Uterus (tissue), 2 donors: ENCODE data around the gene RNF187.

ENCODE experiments used
- POLR2A ChIP-seq, 2 donors: fragments of 450-650 bp; IDR thresholded peaks; one replicate each; pipeline ENCODE4 v1.6.1; 2016; ENCODE audit warnings: antibody characterized with exemption in 2 of 2, mild to moderate bottlenecking in 1 of 2, moderate library complexity in 1 of 2
- TF ChIP-seq, protein P1 (sequence below), 4 experiments: fragments of 200-600 bp in 2 of 4; fragments of 450-650 bp in 2 of 4; sonication (generic) in 2 of 4; IDR thresholded peaks; one replicate each; pipeline ENCODE4 v1.5.1; 2016 to 2019; ENCODE audit warnings: antibody characterized with exemption in 4 of 4, mild to moderate bottlenecking in 2 of 4, moderate library complexity in 1 of 4

DNA sequence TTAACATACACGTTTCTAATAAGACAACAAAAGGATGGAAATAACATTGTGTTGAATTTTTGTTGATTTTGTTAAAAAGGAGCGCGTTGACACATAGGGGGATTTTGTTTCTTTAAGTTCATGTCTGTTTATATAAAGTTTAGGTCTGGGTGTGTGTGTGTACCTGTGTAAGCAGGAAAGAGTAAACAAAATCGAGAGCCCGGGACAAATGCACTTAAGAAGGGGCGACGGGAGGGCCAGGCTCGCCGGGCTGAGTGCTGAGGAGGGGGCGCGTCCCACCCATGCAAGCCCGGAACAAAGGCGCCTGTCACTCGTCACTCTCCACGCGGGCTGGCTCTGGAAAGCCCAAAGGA lies 41.7 kb upstream of the RNF187 start:
- TF ChIP-seq, protein P1, sequence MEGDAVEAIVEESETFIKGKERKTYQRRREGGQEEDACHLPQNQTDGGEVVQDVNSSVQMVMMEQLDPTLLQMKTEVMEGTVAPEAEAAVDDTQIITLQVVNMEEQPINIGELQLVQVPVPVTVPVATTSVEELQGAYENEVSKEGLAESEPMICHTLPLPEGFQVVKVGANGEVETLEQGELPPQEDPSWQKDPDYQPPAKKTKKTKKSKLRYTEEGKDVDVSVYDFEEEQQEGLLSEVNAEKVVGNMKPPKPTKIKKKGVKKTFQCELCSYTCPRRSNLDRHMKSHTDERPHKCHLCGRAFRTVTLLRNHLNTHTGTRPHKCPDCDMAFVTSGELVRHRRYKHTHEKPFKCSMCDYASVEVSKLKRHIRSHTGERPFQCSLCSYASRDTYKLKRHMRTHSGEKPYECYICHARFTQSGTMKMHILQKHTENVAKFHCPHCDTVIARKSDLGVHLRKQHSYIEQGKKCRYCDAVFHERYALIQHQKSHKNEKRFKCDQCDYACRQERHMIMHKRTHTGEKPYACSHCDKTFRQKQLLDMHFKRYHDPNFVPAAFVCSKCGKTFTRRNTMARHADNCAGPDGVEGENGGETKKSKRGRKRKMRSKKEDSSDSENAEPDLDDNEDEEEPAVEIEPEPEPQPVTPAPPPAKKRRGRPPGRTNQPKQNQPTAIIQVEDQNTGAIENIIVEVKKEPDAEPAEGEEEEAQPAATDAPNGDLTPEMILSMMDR (IDR thresholded peaks at IDR 0.05) = no peak
- no peak for TF ChIP-seq POLR2A (IDR thresholded peaks at IDR 0.05)
